Activated T-cell treated with anti-CD3 and anti-CD28 coated beads for 48 hours (primary cell): ENCODE data around the gene MYZAP.

Experiments
- DNase-seq: peaks from one replicate; pipeline ENCODE4 v3.0.0-alpha.2; 2020; ENCODE audit warnings: low read depth

MYZAP gene

GRCh38 chr15:57698991-57699390, 107.3 kb downstream of the MYZAP start:
- DNase-seq = no peak

GRCh38 chr15:57703387-57703786, 111.7 kb downstream of the MYZAP start:
- DNase-seq = no peak

- DNase-seq = no peak
These were observed 112.7 kb downstream of the MYZAP start for GRCh38 chr15:57704441-57704840.

GRCh38 chr15:57705746-57706404, 114.2 kb downstream of the MYZAP start:
- no peak for DNase-seq

- peak; percentile 84 for DNase-seq
These were observed 114.9 kb downstream of the MYZAP start, which contains the start of gene POLR2M for GRCh38 chr15:57706405-57707209. POLR2M (plus strand) TSS chr15:57706714; CDS start chr15:57706843, 129 bp downstream.

GRCh38 chr15:57708047-57708446, 116.3 kb downstream of the MYZAP start:
- no peak for DNase-seq

- no peak for DNase-seq
These were observed 126.6 kb downstream of the MYZAP start for GRCh38 chr15:57718309-57718708.

GRCh38 chr15:57720867-57721266, 129.2 kb downstream of the MYZAP start:
- DNase-seq = no peak

GRCh38 chr15:57726411-57726810, 134.7 kb downstream of the MYZAP start:
- DNase-seq = no peak

GRCh38 chr15:57727031-57727430, 135.3 kb downstream of the MYZAP start:
- DNase-seq = no peak

- DNase-seq = no peak
These were observed 136.7 kb downstream of the MYZAP start for GRCh38 chr15:57728436-57728835.

GRCh38 chr15:57730876-57731275, 139.2 kb downstream of the MYZAP start:
- DNase-seq = no peak

- no peak for DNase-seq
These were observed 139.9 kb downstream of the MYZAP start for GRCh38 chr15:57731530-57732103.

GRCh38 chr15:57732526-57733331, 141.0 kb downstream of the MYZAP start:
- DNase-seq = peak; percentile 14

GRCh38 chr15:57734860-57735259, 143.2 kb downstream of the MYZAP start:
- DNase-seq = no peak
